CD4-positive, alpha-beta T cell treated with Interferon gamma for 1 hour (primary cell): ENCODE measurements around the gene ANKS1A.
A peak's percentile ranks its signal among the peaks of the same experiment; 100 is the strongest.
"Not testable (repeated sequence)": the region's sequence is repeated elsewhere in the genome, so short reads cannot be mapped to it uniquely, and the experiment has no call there.

Experiments used
- DNase-seq: peaks from one replicate; pipeline ENCODE4 v3.0.0-alpha.2; 2020

ANKS1A gene

DNA sequence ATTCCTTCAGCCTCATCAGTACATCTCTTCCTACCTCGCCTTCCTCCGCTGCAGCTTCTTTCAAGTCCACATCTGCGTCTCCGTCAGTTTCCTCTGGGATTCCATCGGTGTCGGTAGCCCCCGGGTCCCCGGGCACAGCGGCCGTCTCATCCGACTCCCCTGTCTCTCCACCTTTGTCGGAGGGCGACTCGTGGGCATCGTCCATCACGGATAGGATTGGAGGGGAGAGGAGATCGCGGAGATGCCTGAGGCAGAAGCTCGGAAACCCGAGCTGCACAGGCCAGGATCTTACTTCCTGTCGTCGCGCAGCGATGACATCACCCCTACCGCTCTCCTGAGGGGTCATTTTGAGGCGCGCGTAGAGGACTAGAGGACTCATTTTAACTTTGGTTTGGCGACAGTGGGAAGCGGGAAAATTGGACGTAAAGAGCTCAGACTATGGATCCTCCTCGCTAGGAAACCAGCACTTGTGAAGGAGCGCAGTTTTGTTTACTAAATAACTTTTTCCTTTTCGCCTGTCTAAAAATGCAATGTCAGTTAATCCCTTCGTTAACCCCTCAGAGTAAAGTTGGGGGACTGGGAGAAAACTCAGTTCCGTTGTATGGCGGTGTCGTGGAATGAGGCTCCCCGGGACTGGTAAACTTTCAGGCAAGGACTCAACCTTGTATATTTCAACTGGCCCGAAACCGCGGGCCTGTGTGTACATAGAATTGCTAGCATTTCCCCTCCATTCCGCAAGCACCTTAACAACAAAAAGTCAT, 1.1 kb upstream of the ANKS1A start, which contains the start of gene TAF11:
TAF11 (minus strand) TSS at position 290 of the 761 bp plus-strand sequence; CDS start at position 205, 85 bp downstream.
- DNase-seq, result peak; percentile 88

DNA sequence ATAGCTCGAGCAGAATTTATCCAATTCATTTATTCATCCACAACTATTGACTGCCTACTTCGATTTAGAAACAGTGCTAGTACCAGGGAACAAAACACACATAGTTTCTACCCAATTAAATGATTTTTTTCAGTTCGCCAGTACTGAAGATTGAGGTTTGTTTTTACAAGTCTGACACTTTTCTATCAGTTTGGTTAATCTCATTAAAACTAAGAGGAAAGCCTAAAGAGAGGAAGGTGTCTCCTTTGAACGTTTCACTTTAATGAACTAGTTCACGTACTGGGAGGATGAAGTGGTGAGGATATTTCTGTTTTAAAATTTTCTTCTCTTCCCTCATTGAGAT, 570 bp upstream of the ANKS1A start:
- DNase-seq, result no peak

DNA sequence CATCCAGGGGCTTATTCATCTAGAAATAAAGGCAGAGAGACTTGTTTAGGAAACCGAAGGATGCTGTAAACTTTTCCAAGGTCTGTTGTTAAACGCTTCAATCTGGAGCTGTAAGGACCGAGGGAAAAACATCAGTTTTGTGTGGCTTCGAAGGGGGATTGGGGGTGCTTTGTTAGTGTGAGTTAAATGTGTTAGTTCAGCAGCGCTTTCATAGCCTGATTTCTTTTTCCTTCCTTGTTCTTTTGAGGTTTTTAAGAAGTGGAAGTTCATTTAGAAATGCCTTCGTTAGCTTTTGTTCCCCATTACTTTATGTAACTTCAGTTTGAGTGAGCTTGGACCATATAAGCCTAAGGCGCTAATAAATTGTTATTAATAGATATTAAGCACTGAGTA, 1.5 kb downstream of the ANKS1A start:
- no peak for DNase-seq

DNA sequence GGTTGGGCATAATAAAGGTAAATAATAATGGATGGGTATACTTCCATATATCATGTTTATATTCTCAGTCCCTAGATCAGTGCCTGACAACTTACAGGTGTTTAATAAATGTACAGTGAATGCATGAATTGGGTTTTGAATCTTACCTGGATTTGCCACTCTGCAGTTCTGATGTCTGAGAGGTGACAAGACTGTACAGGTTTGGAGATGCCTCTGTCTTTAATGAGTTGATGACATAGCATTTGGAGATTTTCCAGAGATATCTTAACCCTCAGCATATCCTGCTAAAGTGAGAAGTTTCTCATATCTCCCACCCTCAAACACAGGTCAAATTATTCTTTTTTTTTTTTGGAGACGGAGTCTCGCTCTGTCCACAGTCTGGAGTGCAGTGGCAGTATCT, 2.2 kb downstream of the ANKS1A start:
- DNase-seq, result no peak

DNA sequence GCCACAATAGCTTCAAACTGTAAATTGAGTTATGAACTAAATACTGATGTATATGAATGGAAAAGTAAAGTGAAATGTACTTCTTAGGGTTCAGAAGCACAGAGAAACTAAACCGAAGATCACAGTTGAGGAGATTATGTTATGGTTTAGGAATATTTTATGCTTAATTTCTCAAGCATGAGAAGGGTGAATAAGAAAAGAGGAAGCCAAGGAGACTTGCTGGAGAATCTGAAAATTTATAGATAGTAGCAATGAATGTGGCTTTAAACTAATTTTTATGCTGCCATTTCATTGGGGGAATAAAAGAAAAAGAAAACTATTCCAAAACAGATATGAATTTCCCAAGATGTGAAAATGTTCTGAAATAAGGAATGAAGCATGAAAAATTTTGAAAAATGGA, 5.6 kb downstream of the ANKS1A start:
- no peak for DNase-seq

DNA sequence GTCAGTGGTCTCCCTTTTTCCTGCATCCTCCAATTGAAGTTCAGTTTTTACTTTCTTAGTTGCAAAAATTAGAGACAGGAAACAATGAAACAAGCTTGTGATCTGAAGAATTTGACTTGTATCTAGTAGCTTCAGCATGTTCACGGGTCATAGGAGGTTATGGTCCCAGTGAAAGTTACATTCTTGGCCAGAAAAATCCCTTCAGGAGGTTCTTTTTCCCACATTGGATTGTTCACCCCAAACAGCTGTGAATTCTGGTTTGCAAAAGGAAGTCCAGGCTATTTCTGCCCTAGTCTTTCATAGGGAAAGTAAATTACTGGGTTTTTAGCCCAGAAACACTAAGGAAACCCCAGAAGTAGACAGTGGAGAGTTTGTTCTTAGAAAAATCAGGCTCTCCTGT, 8.1 kb downstream of the ANKS1A start:
- no peak for DNase-seq

DNA sequence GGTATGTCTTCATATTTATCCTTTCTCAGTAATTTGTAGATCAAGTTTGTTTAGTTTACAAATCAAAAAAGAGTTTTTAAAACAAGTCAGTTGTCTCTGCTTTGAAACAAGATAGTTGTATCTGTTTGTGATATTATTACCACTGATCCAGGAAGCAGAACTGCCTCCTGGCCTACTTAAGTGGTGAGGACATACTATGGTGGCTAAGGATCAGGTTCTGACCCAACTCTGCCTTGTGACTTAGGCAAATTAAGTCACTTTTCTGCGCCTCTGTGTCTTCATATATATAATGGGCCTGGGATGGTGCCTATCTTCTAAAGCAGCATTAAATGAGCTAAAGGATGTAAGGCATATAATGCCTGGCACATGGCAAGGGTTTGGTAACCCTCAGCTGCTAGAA, 8.7 kb downstream of the ANKS1A start:
- DNase-seq, result no peak

DNA sequence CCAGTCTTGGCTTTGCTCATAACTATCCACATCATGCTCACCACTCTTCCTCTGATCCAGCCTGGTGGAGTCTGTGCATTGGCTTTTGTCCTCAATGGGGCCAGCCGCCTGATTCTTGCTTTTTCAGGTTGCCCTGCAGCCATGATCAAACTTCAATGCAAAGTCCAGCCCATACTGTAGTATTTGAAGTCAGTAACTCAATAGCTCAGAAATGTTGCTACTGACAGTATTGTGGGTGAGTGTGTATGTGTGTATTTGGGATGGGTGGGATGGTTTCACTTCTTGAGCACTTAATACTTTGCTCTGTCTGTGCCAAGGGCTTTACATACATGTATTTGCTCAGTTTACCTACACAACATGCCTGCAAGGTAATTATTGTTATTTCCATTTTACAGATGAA, 10.7 kb downstream of the ANKS1A start:
- DNase-seq, result not testable (repeated sequence)

DNA sequence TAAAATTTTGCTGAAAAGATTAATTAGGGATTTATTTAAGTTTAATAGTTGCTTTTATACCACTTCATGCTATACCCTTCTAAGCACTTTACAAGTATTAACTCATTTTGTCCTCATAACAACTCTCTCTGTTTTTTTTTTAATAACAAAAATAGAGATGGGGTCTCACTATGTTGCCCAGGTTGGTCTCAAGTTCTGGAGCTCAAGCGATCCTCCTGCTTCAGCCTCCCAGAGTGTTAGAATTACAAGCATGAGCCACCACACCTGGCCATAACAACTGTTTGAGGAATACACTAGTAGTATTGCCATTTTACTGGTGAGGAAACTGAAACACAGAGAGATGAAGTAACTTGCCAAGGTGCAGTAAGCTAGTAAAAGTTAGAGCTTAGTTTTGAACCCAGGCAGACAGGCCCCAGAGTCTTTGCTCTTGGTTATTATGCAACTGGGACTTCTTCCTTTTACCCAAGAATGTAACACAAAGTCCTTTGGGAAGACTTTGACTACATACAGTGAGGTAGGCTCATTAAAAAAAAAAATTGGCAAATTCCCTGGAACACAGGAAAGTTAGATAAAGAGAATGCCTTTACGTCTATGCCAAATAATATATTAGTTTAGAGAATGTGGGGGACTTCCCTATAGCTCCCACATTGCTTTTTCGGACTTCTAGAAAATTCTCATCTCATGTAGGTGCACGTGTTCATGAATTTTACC, 11.4 kb downstream of the ANKS1A start:
- DNase-seq, result no peak

DNA sequence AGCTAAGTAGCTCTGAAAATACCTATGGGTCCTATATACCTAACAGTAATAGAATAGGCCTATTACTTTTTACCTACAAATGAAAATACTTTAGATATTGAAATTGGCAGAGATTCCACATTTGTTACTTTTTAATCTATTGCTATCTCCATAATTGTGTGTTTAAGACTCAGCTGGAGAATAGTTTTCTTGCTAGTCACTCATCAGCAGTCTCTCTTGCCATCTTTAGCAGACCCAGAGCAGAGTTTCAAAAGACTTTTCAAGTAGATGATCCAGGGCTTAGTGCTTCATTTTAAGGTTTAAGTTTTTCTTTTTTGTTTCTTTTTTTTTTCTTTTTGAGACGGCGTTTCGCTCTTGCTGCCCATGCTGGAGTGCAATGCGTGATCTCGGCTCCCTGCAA, 12.9 kb downstream of the ANKS1A start:
- no peak for DNase-seq

DNA sequence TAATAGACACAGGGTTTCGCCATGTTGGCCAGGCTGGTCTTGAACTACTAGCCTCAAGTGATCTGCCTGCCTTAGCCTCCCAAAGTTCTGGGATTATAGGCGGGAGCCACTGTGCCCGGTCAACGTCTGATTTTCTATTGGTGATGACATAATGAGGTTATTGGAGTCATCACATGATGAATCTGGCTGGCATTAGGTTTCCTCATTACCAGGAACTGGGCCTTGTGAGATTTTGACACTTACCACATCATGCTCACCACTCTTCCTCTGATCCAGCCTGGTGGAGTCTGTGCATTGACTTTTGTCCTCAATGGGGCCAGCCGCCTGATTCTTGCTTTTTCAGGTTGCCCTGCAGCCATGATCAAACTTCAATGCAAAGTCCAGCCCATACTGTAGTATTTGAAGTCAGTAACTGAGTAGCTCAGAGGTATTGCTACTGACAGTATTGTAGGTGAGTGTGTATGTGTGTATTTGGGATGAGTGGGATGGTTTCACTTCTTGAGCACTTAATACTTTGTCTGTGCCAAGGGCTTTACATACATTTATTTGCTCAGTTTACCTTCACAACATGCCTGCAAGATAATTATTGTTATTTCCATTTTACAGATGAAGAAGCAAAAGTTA, 16.0 kb downstream of the ANKS1A start:
- no peak for DNase-seq

DNA sequence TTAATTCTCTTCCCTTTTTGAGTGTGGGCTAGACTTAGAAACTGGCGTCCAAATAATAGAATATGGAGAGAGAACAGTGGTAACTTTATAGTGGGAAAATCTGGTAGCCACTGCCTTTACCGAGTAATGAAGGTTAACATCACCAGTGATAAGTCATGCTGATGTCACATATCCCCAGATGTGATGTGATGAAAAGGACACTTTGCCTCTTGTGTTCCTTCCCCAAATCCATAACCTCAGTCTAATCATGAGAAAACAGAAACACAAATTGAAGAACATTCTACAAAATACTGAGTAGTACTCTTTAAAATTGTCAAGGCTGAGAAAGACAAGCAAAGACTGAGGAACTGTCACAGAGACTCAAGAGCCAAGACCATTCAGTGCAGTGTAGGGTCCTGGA, 17.8 kb downstream of the ANKS1A start:
- DNase-seq, result no peak

DNA sequence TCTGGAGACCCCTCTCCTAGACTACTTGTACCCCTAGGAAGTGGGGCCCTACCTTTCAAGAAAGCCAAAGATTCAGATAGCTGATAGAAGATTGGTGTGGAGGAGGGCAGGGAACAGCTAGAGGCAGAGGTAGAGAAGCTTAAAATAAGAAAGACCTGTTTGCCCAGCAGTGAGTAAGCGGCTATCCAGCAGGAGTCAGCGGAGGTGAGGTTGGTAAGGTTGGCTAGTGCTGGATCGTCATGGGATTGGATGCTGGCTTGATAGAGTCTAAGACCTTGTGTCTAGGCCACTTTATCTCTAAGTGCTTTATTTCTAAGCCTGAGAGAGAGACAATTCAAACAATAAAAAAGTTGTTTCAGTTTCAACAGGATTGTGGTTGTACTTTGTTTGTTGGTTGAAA, 19.1 kb downstream of the ANKS1A start:
- DNase-seq, result no peak

DNA sequence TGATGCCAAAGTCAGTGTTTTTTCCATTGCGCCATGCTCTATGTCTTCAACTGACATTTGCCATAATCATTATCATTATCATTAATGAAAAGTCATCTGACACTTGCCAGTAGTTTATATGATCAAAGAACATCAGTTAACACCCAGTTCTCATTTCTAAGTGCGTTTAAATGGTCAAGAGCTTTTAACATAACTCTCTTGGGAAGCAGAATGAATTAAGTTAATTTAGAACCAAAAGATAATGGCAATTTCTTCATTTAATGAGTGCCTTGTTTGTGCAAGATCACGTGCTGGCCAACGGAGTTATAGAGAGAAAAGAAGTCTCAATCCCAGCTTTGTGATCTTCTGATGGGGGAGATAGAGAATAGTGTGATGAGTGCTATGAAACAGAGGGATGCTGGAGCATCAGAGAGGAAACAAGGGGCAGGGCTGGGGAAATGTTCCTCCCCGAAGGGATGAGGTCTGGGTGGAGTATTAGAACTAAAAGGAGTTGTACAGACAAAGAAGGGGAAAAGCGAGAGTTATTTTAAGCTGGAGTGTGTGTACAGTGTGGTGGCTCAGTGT, 20.3 kb downstream of the ANKS1A start:
- no peak for DNase-seq

DNA sequence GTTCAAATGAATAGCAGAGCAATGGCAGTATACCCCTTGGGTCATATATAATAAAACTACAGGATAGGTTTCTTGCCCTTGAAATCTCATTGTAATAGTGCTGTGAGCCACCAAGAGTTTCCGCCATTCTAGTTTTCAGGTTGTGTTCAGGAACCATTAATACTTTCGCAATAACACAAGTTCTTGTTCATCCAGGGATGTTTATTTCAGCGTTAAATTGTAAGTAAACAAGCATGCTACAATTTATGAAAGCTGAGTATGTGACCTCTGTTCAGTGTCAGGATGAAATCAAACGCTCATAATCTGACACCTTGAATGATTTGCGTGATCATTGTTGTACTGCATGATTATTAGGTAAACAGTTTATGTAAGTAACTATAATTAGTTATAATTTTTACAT, 22.8 kb downstream of the ANKS1A start:
- no peak for DNase-seq

DNA sequence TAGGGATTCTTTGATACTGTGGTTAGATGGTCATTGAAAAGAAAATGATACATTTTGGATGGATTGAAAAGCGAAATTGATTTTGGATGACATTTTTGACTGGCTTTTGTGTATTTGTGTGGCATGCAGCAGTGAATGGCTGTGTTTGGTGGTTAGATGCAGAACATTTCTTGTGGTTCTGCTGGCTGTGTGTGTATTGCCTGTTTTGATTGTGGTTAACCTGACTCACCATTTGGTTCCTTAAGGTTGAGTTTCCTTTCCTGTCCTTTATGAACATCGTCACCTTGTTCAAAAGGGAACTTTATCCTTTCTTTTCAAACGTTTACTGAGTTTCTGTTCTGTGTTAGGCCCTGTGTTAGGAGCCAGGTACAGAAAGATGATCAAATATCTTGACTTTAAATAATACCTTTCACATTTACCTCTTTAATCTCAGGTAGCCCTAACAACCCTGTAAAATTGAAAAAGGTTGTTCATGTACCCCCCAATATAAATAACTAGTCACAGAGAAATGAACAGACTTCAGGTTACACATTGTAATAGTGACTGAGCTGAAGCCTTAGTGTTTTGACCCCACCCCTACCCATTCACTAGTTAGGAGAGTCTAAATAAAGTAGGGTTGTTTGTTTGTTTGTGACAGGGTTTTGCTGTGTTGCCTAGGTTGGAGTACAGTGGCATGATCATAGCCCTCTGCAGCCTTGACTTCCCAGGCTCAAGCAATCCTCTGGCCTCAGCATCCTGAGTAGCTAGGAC, 23.8 kb downstream of the ANKS1A start:
- DNase-seq, result peak; percentile 2

DNA sequence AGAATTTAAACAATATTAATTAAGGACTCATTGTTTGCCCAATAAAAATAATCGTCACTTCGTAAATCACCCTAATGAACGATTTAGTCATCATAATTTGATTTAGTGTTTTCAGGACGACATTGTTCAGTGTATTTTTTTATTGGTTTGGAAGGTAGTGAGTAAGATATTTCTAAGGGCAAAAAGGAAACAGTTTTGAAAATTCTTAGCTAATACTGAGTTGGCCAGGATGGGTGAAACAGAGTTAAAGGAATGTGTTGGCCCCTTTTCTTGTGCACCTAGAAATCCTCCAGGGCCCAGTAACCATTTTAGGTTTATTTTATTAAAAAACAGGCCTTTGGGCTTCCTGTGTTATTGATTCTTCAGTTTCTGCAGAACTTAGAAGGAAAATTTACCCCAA, 25.3 kb downstream of the ANKS1A start:
- no peak for DNase-seq

DNA sequence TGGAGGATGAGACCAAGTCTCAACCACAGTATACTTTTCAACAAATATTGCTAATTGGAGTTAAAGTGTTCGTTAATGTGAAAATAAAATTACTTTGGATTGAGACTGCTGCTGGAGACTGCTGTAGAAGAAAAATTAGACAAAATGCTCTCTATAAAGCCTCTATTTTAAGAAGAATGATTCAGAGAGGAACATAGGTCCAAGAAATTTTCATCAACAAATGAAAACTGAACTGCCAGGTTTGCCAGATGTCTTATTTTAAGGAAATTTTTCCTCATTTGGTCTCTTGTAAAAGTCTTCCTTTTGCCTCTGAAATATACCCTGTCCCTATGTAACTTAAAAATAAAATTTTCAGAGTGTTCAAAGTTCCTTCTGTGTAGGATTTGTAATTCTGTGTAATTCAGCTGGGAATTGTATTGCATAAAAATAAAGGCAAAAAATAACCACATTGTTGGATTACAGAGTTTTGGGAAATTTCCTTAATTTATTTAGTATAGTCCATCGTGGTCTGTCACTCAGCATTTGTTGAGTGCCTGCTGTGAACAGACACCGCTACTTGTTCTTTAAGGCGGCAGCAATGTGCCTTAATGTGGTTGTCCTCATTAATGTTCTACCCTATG, 27.4 kb downstream of the ANKS1A start:
- DNase-seq, result no peak

DNA sequence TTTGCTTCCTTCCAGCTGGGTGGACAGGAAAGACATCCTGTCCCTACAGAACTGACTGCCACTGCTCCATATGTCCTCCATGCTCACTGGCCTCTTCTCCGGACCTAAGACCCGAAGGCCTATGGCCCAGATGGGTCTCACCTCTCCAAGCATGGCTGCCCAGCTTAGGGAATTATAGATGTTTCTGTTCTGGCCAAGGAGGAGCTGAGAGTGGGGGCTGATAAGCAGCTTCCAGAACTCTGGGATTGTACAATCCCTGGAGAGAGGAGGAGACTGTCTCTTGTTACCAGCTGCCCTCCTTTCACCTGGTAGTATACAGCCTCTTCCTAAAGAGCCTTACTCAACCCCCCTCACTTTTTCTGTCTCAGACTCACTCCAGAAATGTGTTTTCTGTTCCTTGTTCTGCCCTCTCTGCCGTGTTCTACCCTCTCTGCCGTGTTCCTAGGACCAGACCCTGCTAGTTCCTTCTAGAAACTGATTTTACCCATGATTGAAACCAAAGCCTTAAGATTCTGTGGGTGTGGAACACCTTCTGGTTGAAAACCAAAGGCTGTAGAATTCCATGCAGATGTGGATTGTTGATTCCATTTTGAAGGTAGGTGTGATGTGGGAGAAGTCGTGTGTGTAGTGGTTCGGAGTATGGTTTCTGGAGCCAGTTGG, 28.7 kb downstream of the ANKS1A start:
- DNase-seq, result no peak

DNA sequence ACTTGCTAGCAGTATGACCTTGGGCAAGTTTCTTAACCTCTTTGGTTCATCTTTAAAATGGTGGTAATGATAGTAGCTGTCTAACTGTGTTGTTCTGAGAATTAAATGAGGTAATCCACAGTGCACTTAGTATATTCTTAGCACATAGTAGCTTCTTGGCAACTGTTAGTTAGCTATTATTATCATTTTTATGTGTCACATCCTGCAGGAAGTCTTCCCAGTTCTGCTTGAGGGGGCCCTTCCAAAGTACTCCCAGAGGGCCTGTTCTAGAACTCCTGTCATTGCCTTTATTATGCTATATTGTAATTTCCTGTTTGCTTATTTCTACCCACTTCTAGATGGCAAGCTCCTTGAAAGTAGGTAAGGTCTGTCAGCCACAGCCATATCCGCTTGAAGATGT, 30.6 kb downstream of the ANKS1A start:
- no peak for DNase-seq

DNA sequence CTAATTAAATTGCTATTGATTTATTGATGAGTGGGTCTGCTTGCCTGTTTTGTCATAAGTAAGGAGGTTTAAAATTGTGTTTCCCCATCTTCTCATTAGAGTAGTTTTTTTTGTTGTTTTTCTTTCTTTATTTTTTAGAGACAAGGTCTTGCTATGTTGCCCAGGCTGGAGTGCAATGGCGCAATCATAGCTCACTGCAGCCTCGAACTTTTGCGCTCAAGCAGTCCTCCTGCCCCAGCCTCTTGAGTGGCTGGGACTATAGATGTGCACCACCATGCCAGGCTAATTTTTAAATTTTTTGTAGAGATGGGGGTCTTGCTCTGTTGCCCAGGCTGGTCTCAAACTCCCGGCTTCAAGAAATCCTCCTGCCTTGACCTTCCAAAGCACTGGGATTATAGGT, 31.0 kb downstream of the ANKS1A start:
- no peak for DNase-seq

DNA sequence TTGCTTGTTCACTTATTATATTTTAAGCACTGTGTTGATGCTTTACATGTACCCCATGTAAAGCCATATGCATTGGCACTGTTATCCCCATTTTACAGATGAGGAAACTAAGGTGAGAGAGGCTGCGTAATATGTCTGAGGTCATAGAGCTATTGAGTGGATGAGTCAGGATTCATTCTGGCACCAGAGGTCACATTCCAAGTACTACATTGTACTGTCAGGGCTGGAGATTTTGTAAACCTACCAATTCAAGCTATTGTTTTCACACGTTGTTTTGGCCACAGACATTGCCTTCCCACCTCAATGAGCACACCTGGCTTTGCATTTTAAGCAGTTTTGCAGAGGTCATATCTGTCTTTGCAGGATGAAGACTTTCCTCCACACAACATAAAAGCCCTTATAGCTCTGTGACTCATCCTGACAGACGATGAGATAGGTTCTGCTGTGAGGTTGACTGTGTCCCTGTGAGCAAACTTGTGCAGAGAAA, 33.2 kb downstream of the ANKS1A start:
- no peak for DNase-seq
